ENCODE data around the gene TAC3.
"Not testable (repeated sequence)": the region's sequence is repeated elsewhere in the genome, so short reads cannot be mapped to it uniquely, and the experiment has no call there.

The TAC3 gene

GRCh38 chr12:57016348-57016747 lies at the start of gene TAC3:
Gene TAC3 (minus strand): TSS chr12:57016529. CDS start chr12:57015797, 732 bp downstream.
- no peak for DNase-seq

DNA sequence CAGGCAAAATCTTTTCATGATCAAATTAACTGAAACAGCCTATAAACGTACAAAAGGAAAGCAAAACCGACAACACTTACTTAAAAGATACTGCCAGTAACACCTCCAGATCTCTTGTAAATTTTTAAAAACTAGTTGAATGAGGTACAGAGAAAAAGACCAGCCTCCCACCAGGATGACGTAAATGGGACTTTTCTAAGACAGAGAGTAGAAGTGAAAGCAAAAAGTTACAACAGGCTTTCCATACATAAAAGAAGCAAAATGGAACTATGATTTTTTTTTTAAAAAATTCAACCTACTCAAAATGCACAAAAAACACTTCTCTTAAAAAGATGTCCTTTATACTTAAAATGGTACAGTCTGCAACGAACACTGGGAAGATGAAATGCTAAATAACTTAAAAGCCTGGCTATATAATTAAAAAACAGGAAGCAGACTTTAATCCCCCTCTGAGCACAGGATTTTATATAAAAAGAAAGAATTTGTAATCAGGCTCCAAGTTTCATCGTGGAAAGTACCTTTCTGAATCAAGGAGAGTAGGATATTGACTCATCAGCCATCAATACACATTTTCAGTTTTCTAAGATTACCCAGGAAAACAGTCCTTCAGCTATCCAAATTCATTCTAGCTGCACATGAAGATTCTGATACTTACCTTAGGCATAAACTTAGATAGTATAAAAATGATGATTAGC lies 47.8 kb upstream of the TAC3 start:
- DNase-seq = peak in 1 of 4 experiments; percentile 3

DNA sequence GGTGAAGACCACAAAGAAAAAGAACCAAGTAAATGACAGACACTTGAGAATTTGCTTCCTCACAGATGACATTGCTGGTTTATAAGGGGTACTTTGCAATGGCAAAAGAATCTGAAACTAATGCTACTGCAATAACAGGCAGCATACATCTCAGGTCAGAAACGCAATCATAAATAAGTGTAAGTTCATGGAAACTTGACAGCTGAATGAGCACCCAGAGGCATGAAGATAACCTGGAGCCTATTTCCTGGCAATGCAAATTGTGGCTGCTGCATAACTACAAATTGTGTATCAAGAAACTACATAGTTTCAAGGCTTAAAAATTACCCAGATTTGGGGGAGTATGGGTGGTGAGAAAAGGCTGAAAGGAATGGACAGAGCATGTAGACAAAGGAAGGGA lies 42.1 kb upstream of the TAC3 start:
- DNase-seq = no peak

DNA sequence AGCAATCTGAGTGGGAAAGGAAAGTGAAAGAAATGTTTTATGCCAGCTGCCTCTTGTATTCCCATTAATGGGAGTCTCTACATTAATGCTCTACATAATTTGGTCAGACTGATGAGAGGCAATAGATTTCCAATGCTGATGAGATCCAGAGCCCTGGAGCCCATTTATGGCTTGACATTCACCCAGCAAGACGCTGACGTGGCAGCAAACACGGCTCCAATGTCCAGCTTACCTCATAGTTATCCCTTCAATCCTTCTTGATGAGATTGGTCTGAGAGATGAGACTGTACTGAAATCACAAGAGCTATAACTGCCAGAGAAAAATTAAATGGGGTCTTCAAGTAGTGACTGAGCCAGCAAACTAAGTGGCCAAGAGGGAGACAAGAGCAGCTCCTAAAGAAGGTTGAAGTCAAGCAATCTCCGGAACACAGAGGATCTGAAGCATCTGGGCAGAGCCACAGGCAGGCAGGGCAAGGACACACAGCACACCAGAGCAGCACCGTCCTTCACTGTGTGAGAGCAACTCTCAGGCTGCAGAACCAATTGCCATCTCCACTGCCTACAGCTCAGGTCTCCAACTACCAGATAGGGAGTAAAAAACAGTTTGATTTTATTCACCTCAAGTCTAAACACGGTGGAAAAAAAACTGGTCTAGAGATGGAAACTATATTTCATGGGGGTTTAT lies 40.9 kb upstream of the TAC3 start:
- DNase-seq = no peak

- DNase-seq = no peak
Observed at GRCh38 chr12:57055824-57056223, 39.5 kb upstream of the TAC3 start.

- DNase-seq = not testable (repeated sequence)
Observed at GRCh38 chr12:57053901-57054300, 37.6 kb upstream of the TAC3 start.

DNA sequence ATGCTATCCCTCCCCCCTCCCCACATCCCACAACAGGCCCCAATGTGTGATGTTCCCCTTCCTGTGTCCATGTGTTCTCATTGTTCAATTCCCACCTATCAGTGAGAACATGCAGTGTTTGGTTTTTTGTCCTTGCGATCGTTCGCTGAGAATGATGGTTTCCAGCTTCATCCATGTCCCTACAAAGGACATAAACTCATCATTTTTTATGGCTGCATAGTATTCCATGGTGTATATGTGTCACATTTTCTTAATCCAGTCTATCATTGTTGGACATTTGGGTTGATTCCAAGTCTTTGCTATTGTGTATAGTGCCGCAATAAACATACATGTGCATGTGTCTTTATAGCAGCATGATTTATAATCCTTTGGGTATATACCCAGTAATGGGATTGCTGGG lies 36.8 kb upstream of the TAC3 start:
- DNase-seq = not testable (repeated sequence)

DNA sequence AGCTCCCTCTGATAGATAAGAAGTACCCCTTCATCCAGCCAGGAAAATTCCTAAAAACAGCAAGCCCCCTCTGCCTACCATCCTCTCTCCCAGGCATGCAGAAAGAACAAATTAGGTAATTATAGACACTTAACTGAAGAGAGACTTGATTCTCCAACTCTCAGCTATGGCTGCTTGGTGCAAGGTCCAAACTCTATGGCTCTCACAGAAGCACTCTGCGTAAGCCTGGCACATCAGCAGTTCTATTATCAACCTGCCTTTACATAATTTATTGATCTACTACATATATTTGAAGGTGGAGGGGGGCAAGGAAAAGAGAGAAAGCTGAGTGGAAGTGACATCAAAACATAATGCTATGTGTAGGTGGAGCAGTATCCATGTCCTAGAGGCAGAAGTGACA lies 34.7 kb upstream of the TAC3 start:
- no peak for DNase-seq

GRCh38 chr12:57049890-57050289 lies 33.6 kb upstream of the TAC3 start, which contains the start of gene MYO1A:
Gene MYO1A (minus strand): TSS chr12:57050129. CDS start chr12:57048323, 1,806 bp downstream.
- no peak for DNase-seq

DNA sequence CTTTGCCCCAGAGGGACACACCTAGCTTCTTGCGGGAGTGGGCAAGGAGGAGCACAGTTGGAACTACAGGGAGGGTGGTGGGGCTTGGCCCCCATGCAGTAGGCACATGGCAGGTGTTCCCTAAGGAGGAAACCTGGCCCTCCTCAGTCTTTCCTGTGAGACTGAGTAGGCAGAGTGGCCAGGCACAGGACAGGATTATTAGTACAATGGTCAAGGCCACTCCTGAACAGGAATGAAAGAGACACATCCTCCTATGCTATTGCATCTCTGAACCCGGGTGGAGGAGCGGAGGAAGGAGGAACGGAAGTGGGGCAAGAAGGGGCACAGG lies 32.8 kb upstream of the TAC3 start:
- no peak for DNase-seq

DNA sequence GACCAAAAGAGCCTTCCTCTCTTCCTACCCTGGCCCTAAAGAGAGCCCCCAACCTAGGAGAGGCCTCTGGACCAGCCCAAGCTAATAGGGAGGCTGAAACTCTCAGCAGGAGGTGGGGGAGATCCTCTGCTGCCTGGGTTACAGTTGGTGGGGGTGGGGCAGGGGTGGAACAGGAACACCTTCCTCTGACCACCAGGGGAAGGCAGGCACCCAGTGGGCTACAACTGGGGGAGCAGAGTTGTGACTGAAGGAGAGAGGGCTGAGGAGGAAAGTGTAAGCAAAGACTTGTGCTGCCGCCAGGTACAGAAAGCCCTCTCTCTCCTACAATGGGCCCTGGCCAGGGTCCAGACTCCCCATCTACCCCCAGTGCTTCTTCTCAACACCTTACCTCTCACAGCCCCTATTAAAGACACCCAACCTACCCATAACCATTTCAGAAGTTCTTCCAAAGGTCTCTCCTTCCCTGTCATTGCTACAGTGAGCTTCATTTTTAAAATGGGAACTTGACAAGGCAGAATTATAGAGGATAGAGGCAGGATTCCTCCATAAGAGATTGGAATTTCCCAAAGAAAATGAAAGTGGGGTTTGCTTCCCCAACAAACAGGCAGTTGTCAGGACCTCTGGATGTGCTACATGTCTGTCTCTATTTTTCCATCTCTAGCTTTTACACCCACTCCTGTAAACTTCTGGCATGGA lies 32.2 kb upstream of the TAC3 start:
- no peak for DNase-seq

DNA sequence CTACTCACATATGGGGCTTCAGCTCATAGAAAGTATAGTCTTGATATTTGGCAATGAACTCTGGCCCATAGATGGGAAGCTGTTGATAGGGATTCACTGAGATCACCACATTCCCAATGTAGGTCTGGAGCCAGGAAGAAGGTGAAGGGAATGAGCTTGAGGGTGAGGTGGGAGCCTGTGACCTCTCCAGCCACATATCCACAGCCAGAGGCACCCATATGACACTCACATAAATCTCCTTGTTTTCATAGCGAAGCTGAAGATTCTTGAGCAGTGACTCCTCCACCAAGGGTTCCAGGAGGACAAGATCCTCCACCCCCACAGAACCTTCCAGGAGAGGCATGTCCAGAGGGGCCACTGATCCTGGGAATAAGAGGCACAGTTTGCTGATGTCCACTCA lies 31.7 kb upstream of the TAC3 start:
- DNase-seq = no peak

DNA sequence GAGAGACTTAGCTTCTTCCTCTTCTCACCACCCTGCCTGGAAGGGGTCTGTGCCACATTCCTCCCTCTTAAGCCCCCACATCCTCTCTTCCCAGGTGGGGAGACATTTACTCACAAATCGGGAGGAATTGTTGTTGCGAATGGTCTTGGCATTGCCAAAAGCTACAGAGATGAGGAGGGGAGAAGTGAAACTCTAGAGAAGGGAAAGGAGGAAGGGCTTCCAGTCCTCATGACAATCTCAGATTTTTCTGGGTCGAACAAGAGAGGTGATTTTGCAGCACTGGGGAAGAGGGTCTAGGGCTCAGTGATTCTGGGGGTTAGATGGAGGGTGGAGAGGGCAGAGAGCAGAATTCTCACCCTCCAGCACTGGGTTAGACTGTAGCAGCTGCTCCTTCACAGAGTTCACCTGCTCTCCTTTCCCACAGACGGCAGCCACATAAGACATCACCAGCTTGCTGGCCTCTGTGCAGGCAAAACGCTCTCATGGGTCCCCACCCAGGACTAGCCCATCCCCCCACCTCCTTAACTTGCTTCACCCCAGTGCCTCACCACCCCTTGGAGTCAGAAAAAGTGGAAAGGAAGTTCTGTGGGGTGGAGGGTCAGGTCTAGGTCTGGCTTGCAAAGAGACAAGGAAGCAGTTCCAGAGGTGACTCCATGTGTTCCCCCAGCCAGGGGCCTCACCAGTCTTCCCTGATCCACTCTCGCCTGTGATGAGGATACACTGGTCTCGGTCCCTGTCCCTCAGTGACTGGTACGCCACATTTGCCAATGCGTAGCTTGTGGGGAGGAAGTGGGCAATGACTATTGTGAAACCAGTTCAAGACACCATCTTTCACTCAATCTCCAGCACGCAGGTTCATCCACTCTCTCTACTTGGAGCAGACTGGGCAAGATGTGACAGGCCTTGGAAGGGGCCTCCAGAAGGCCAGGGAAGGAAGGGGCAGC lies 30.9 kb upstream of the TAC3 start:
- DNase-seq = no peak

DNA sequence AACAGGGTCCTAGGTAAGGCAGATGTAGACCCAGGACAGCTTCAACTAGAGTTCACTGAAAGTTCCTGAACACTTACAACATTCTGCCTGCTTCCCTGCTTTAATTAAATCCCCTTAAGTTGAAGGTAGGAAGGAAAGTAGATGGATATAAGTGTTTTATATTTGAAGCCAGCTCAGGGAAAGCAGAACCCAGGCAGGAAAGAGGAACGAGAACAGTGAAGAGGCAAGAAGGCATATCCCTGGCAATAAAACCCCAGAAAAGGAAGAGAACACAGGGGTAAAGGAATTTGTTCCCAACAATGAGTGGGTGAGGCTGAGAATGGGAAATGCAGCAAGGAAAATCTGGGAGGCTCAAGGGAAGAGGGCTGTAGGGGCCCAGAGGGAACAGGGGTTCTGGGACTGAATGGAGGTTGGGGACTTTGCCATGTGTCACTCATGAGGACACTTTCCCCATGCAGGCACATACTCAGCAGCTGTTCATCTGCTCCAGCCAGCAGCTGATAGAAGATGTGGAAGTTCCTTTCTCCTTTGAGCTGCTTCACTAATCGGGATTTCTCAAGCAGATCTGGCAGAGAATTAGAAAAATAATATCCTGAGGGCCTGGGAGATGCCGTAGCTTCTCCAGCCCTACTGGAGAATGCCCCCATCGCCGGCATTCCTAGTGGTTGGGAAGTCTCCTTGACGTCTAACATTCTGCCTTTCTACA lies 29.9 kb upstream of the TAC3 start:
- no peak for DNase-seq

- DNase-seq = no peak
Observed at GRCh38 chr12:57044889-57045288, 28.6 kb upstream of the TAC3 start.

DNA sequence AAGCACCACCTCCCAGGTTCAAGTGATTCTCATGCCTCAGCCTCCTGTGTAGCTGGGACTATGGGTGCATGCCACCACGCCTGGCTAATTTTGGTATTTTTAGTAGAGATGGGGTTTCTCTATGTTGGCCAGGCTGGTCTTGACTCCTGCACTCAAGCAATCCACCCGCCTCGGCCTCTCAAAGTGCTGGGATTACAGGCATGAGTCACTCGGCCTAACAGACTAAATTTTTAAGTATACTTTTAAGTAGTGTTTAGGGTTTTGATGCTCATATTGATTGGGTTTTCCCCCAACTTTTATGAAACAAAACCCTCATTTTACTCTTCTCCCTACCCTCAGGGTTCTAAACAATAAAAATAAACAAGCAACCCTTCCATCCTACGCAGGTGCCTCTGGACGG lies 28.1 kb upstream of the TAC3 start:
- no peak for DNase-seq

DNA sequence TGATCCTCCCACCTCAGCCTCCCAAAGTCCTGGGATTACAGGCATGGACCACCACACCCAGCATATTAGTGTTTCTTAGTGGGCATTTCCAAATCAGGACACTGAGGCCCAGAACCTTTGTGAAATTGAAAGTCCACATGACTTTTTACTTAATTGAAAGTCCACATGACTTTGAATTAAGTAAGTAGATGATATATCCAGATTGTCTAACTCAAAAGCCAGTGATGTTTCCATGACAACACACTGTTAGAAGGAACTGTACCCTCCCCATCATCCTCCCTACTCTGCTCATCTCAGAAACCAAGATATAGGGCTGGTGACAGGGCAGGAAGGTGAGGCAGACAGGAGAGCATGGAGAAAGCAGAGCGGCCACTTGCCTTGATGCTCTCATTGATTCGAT lies 26.4 kb upstream of the TAC3 start:
- no peak for DNase-seq

- DNase-seq = no peak
Observed at GRCh38 chr12:57040750-57041149, 24.4 kb upstream of the TAC3 start.

DNA sequence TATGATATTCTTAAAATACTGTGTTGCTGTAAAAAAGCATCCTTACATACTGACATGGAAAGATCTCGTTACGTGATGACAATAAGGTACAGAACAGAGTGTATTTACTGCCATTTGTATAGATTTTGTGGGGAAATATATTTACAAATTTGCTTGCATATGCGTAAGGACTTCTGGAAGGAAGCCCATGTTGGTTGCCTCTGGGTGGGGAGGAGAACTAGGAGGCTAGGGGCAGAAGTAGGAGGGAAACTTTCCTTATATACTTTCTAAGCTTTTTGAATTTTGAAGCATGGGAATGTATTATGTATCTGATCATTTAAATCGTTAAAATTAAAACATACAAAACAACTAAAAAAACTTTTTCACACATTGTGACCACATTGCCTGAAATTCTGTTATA lies 23.9 kb upstream of the TAC3 start:
- DNase-seq = no peak

DNA sequence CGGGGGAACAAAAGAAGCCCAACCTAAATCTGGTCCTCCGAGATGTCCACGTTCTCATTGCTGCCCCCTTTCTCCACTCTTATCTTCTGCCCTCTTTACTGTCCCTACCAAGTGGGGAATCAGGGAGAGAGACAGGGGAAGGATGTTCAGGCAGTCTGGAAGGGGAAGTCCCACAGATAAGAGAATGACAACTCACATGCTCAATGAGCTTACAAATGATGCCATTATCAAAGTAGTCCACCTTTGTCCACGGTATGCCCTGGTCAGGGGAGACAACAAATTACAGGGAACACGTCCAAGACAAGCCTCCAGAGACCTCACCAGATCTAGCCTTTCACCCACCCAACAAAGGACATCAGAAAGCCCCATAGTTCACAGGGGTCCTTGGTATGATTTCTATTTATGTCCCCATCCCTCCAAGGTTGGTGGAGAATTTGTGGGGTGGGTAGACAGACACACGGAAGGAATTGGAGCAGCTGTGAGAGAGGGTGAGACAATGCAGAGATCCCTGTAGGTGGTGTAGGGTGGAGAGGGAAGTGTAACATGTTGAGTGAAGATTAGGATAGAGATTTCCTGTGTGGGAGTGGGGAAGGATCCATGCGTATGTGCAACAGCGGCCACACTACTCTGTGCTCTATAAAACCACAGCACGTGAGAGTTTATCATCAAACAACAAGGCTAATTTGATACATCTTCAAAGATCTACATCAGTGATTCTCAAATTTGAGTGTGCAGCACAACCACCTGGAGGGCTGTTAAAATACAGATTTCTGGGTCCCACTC lies 22.9 kb upstream of the TAC3 start:
- DNase-seq = no peak

- no peak for DNase-seq
Observed at GRCh38 chr12:57037264-57037663, 20.9 kb upstream of the TAC3 start.

GRCh38 chr12:57033431-57033830 lies 17.1 kb upstream of the TAC3 start:
- DNase-seq = no peak

Measured in activated CD4-positive, CD25-positive, alpha-beta regulatory T cell (primary cell).